Measurements from ENCODE around the gene ADAT3. TPM values are rescaled to one million over a fixed set of nuclear protein-coding genes. Genes with fewer than 3 reads are reported as not detected.

The ADAT3 gene
- total RNA-seq, 3 donors from 2014 or later: 12.5 to 21.9 (median 19.6) TPM

GRCh38 chr19:1961000-1961883 lies 56.0 kb downstream of the ADAT3 start:
- no peak for TF ChIP-seq CTCF (IDR thresholded peaks at IDR 0.05)
- DNase-seq (no peak), ATAC-seq (no peak)
- Histone ChIP-seq H3K36me3 (ENCODE audit: low read depth) (no peaks in the 10 kb centered on the region), H3K4me1 (ENCODE audit: low read depth) (no peaks in the 10 kb centered on the region), H3K9me3 (no peaks in the 10 kb centered on the region), H3K4me3 (no peak overlapping the region)
- intact Hi-C loops (cut with DNase I, micrococcal nuclease): no loop called here

- intact Hi-C loops (cut with DNase I, micrococcal nuclease): no loop called here
- TF ChIP-seq CTCF (IDR thresholded peaks at IDR 0.05): no peak
Observed at GRCh38 chr19:1962674-1963073, 57.5 kb downstream of the ADAT3 start.

More at GRCh38 chr19:1962674-1963073, 57.5 kb downstream of the ADAT3 start:
- DNase-seq (no peak), ATAC-seq (no peak)
- H3K36me3 ChIP-seq (ENCODE audit: low read depth): no peaks in the 10 kb centered on the region
- no peak overlapping the region for H3K4me3 ChIP-seq
- H3K9me3 ChIP-seq: no peaks in the 10 kb centered on the region
- no peaks in the 10 kb centered on the region for H3K4me1 ChIP-seq (ENCODE audit: low read depth)

Other genes starting within 250 kb of the ADAT3 start
- not detected for gene ONECUT3, start 151.9 kb upstream of the ADAT3 start, total RNA-seq
- 1 to 10 TPM in 1 of 3 donors, under 1 TPM in 2; 0.55 to 1.2 (median 0.80) TPM for gene ATP8B3, start 93.1 kb upstream of the ADAT3 start, total RNA-seq
- gene REXO1, start 56.9 kb upstream of the ADAT3 start, total RNA-seq: 10 to 100 TPM; 45.4 to 54.3 (median 50.2) TPM
- gene KLF16, start 41.8 kb upstream of the ADAT3 start, total RNA-seq: 10 to 100 TPM; 22.6 to 26.5 (median 25.6) TPM
- 10 to 100 TPM; 60.9 to 65.8 (median 65.8) TPM for gene ABHD17A, start 19.9 kb upstream of the ADAT3 start, total RNA-seq
- gene SCAMP4, start within 50 bp of the ADAT3 start, total RNA-seq: 10 to 100 TPM; 57.2 to 61.3 (median 59.8) TPM
- gene CSNK1G2, start 35.8 kb downstream of the ADAT3 start, total RNA-seq: 10 to 100 TPM; 51.8 to 58.6 (median 56.7) TPM
- 10 to 100 TPM; 66.0 to 82.3 (median 71.5) TPM for gene BTBD2, start 110.3 kb downstream of the ADAT3 start, total RNA-seq
- gene MKNK2, start 145.8 kb downstream of the ADAT3 start, total RNA-seq: 100 to 1,000 TPM; 252 to 330 (median 304) TPM
- gene MOB3A, start 190.9 kb downstream of the ADAT3 start, total RNA-seq: 10 to 100 TPM; 39.8 to 76.8 (median 43.7) TPM
- 1 to 10 TPM; 2.2 to 5.3 (median 3.4) TPM for gene IZUMO4, start 191.5 kb downstream of the ADAT3 start, total RNA-seq
- gene AP3D1, start 246.2 kb downstream of the ADAT3 start, total RNA-seq: 100 to 1,000 TPM; 103 to 120 (median 103) TPM

Measured in mucosa of descending colon (tissue), 3 donors.